LoVo (cell line): ENCODE results near the gene SPTBN4.
A peak's percentile ranks its signal among the peaks of the same experiment; 100 is the strongest.

Experiments
- DNase-seq: peaks from one replicate; pipeline ENCODE4 v3.0.0-alpha.2; 2016; ENCODE audit warnings: low spot score

SPTBN4 gene

GRCh38 chr19:40565910-40566495 lies 99.2 kb downstream of the SPTBN4 start:
- no peak for DNase-seq

- no peak for DNase-seq
These were observed 100.4 kb downstream of the SPTBN4 start for GRCh38 chr19:40567040-40567749.

GRCh38 chr19:40567750-40568494 lies 101.1 kb downstream of the SPTBN4 start:
- no peak for DNase-seq

GRCh38 chr19:40570313-40571004 lies 103.7 kb downstream of the SPTBN4 start:
- DNase-seq, result peak; percentile 99

GRCh38 chr19:40571005-40571318 lies 104.2 kb downstream of the SPTBN4 start:
- no peak for DNase-seq

- no peak for DNase-seq
These were observed 105.2 kb downstream of the SPTBN4 start for GRCh38 chr19:40571831-40572495.

- no peak for DNase-seq
These were observed 108.5 kb downstream of the SPTBN4 start for GRCh38 chr19:40575326-40575725.

- DNase-seq, result no peak
These were observed 109.4 kb downstream of the SPTBN4 start for GRCh38 chr19:40576151-40576584.

- peak; percentile 93 for DNase-seq
These were observed 110.0 kb downstream of the SPTBN4 start, which contains the start of gene SHKBP1 for GRCh38 chr19:40576585-40577451. TSS of gene SHKBP1 (plus strand) at chr19:40576873. CDS start at chr19:40576900, 27 bp downstream.

GRCh38 chr19:40578442-40578908 lies 111.7 kb downstream of the SPTBN4 start:
- DNase-seq, result no peak

GRCh38 chr19:40580619-40581018 lies 113.8 kb downstream of the SPTBN4 start:
- DNase-seq, result no peak

- DNase-seq, result no peak
These were observed 114.7 kb downstream of the SPTBN4 start for GRCh38 chr19:40581531-40581930.

- no peak for DNase-seq
These were observed 115.7 kb downstream of the SPTBN4 start for GRCh38 chr19:40582467-40582866.

GRCh38 chr19:40583283-40583682 lies 116.5 kb downstream of the SPTBN4 start:
- DNase-seq, result no peak

- DNase-seq, result no peak
These were observed 117.2 kb downstream of the SPTBN4 start for GRCh38 chr19:40584007-40584406.

- no peak for DNase-seq
These were observed 118.6 kb downstream of the SPTBN4 start for GRCh38 chr19:40585241-40585981.

GRCh38 chr19:40585982-40586422 lies 119.2 kb downstream of the SPTBN4 start:
- DNase-seq, result no peak

GRCh38 chr19:40586611-40587010 lies 119.8 kb downstream of the SPTBN4 start:
- DNase-seq, result no peak

- DNase-seq, result no peak
These were observed 121.5 kb downstream of the SPTBN4 start for GRCh38 chr19:40588110-40588854.
